ENCODE data around the gene RRP12.
A peak's percentile ranks its signal among the peaks of the same experiment; 100 is the strongest.
"Not testable (repeated sequence)": the region's sequence is repeated elsewhere in the genome, so short reads cannot be mapped to it uniquely, and the experiment has no call there.

RRP12 gene

GRCh38 chr10:97362310-97363033, 38.7 kb downstream of the RRP12 start:
- DNase-seq: no peak

- no peak for DNase-seq
These were observed 39.6 kb downstream of the RRP12 start for GRCh38 chr10:97361537-97361901.

DNA sequence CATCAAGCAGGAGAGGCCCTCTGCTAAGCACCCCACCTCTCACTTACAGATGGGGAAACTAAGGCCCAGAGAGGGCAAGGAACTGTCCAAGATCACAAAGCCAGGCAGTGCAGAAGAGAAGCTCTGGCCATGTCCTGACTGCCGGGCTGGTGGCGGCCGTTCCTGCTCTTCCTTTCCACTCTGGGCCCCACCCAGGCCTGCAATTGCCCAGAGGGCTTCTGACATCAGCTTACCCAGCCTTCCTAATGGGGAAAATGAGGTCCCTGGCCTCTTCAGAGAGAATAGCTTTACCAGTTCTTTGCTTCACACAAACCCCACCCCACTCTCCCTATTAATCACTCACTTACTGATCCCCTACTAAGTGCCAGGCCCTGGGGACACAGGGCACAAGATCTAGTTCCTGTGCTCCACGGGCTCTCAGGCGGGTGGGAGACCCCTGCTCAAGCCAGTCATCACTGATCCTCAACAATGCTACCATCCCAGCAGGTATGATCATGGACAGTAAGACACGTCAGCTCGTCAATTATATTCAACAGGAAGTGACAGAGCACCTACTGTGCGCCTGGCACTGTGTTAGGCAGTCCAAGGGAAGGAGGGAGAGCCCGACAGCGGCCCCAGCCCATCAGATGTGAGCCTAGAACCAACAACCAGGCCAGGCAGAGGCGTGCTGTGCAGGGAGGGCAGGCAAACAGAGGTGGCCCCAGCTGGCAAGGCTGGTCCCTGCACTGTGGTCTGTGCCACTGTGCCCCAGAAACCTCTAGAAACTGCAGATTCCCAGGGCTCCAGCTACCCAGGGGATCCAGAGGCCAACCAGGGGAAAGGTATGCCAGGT, 40.2 kb downstream of the RRP12 start:
- no peak for DNase-seq

DNA sequence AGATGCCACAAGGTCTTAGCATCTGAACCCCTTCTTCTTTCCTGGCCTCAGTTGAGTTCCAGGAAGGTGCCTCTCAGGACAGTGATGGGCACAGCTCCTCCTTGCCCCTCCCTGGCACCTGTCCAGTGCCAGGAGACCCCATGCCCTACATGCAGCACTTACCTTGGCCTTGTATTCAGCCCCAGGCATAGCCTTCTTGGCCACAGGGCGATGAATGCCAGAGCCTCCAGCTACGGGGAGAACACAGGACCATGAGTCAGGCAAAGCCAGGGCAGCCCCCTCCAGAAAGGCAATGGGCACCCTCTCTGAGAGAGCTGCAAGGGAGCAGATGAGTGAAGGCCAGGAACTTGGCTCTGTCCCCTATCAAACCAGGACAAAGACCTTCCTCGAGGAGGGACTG, 42.4 kb downstream of the RRP12 start:
- DNase-seq: no peak

DNA sequence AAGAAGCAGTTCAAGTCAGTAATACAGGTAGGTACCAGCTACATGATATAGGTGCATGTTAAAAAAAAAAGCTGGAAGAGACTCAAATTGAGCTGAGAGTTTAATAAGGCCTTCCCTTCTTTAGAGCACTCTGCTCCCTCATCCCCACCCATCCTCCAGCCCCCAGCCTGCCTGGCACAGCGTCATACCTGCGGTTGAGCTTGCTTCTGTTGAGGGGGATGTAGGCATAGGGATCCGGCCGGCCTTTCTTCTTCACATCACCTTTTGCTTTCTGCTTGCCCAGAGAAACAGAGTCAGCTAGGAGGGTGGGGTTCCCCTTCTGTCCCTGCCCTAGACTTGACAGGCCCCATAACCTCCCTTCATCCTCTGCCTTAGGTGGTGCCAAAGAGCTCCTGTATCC, 42.8 kb downstream of the RRP12 start:
- DNase-seq: no peak

- no peak for DNase-seq
These were observed 44.2 kb downstream of the RRP12 start for GRCh38 chr10:97356918-97357317.

DNA sequence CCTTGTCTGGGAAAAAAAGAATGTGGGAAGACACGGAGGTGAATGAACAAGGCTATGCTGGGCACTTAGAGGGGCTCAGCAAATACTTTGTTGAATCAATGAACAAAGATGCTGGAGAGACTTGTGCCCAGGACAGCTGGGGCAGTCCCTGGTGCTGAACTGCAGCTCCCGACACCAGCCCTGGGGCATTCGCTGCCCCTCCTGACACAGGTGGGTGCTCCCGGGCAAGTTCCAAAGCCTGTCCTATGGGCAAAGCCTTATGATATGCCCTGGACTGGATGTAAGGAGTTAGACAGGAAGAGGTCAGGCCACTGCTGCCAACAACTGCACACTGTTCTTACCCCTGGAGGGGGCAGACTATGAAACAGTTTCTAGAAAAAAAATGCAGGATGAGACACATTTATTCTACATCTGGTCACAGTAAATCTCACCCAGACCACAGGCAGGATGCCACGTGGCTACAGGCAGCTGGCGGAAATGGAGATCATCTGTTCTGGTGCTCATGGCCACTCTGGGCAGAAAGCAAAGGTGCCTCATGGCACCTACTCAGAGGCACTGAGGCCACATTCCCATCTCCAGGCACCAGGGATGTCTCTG, 44.7 kb downstream of the RRP12 start:
- DNase-seq: peak; percentile 25

GRCh38 chr10:97355571-97355975, 45.6 kb downstream of the RRP12 start:
- DNase-seq: peak; percentile 12

DNA sequence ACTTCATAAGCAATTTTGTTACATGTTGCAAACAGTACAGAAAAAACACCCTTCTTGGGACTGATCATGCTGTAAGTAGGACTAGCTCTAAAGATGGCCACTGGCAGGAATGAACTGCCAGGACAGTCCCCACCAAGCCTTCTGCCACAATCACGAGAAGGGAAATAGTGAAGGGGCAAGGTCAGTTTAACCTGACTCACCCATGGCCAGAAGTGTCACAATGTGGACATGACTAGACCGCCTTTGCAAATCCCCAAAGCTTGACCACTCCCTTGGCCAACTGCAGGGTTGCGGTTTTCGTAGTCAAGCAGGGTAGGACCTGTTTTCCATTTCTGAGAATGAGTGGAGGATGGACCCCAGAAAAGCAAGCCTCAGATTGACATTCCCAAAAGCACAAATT, 47.2 kb downstream of the RRP12 start:
- DNase-seq: no peak

DNA sequence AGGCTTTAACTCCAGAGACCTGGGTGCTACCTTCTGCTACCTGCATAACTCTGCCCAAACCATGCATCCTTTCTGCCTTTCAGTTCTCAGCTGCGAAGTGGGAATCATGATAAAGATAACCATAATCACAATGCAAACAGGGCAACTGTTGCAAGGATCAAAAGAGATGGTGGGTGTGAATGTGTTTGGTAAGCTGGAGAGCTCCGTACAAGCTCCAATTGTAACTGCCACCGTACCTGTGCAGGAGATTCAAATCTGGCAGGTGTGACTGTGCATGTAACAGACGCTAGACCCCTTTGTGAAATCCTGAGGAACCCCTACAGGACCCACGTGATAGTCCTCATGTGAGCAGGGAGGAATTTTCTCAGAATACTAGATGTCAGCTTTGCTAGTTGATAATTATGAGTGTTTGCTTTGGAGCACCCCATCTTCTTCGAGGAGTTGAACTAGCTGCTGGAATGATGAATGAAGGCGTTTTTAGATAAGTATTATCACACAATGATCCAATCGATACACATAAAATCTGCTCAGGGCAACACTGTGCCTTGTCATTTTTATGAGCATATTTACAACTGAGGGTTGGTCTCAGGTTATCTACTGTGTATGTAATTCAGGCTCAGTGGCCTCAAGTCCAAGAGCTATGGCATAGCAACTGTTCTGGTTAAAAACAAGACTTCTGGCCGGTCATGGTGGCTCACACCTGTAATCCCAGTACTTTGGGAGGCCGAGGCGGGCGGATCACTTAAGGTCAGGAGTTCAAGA, 51.2 kb downstream of the RRP12 start:
- DNase-seq: no peak

- DNase-seq: no peak
These were observed 53.8 kb downstream of the RRP12 start for GRCh38 chr10:97347317-97347716.

DNA sequence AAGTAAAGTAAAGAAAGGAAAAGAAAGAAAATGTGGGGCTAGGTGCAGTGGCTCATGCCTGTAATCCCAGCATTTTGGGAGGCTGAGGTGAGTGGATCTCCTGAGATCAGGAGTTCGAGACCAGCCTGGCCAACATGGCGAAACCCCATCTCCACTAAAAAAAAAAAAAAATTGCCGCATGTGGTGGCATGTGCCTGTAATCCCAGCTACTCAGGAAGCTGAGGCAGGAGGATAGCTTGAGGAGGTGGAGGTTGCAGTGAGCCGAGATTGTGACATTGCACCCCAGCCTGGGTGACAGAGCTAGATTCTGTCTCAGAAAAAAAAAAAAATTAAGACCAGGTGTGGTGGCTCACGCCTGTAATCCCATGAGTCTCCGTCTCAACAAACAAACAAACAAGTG, 57.5 kb downstream of the RRP12 start:
- not testable (repeated sequence) for DNase-seq

DNA sequence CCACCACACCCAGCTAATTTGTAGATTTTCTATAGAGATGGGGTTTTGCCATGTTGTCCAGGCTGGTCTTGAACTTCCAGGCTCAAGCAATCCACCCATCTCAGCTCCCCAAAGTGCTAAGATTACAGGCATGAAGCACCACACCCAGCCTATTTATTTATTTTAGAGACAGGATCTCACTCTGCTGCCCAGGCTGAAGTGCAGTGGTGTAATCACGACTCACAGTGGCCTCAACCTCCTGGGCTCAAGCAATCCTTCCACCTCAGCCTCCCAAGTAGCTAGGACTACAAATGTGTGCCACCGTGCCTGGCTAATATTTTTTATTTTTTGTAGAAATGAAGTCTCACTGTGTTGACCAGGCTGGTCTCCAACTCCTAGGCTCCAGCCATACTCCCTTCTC, 59.7 kb downstream of the RRP12 start:
- no peak for DNase-seq

- DNase-seq: no peak
These were observed 63.1 kb downstream of the RRP12 start for GRCh38 chr10:97338041-97338440.

DNA sequence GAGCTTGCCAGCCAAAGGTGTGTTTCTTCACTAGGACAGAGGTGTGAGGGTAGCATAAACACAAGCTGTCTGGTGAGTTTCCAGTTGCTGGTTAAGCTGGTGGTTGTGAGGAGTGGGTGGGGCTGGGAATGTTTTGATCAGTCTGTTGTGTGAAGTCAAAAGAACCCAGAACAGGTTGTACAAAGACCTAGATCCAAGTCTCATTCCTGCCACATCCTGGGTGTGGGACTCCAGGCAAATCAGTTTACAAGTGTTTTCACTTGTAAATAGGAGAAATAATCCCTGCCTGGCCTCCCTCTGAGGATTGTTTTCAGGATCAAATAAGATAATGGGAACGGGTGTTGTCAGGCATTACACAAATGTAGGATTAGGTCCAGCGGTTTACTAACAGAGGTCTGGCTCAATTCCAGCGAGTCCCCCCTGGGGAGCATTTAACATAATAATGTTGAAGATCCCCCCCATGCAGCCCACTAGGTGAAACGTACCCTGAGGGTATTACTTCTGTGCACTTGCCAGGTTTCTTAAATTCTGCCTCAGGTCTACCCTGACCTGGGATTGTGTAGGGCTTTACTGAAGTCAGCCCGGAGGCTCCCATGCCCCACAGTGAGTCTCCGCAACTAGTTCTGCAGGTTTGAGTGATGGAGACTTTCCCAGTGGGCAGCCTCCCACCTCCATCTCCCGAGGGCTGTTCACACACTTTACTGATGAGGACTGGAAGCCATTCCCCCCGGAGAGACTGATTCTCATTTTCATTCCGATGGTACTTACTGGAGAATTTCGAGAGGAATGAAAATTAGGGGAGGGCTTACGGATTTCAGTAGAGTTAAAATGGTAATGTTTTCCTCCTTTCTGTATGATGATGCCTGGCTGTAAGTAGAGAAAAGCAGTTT, 64.0 kb downstream of the RRP12 start:
- no peak for DNase-seq

- peak; percentile 16 for DNase-seq
These were observed 64.7 kb downstream of the RRP12 start for GRCh38 chr10:97336446-97336845.

GRCh38 chr10:97336006-97336405, 65.1 kb downstream of the RRP12 start:
- no peak for DNase-seq

DNA sequence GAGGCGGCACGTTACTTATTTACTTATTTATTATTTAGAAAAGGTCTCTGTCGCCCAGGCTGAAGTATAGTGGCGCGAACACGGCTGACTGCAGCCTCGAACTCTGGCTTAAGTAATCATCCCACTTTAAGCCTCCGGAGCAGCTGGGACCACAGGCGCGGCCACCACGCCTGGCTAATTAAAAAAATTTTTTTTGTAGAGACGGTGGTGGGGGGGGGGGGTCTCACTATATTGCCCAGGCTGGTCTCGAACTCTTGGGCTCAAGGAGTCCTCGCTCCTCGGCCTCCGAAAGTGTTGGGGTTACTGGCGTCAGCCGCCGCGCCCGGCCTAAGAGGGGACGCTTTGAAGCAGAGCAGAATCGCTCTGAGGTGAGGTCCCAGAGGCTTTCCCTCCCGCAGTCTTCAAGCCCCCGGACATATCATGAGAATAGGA, 65.9 kb downstream of the RRP12 start:
- no peak for DNase-seq

DNA sequence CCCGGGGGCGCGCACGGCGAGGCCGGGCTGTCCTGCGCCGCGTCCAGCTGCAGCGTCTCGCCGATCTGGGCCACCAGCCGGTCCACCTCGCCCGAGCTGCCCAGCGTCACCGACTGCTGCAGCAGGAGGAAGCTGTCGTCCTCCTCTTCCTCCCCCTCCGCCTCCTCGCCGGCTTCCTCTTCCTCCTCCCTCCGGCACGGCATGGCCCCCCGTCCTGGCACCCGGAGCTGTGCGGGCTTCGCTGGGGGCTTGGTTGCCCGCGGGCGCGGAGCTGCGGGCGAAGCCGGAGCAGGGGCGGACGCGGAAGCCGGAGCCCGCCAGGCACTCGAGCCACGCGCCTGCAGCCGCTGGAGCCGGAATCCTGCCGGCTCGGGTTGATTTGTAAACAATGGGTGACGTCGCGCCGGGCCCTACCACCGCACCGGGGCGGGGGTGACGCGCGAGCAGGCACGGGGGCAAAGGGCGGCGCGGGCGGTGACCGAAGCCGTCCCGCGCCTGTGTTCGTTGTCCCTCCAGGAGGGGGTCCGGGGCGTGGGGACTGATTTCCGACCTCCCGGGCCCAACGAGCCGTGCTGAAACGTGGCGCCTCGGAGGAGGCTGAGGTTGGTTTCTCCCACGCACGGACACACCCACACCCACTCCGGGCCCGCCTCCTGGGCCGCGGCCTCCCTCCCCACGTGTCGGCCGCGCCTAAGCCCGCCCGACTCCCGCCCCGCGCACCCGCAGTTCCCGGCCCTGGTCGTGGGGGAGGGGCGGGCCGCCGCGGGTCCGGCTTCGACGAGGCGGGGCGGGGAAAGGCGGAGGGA, 66.6 kb downstream of the RRP12 start, which contains the start of gene FRAT2:
FRAT2 (minus strand) TSS at position 360 of the 806 bp plus-strand sequence; CDS start at position 203, 157 bp downstream.
- DNase-seq: peak; percentile 91

- peak; percentile 12 for DNase-seq
These were observed 67.4 kb downstream of the RRP12 start for GRCh38 chr10:97333601-97334369.

DNA sequence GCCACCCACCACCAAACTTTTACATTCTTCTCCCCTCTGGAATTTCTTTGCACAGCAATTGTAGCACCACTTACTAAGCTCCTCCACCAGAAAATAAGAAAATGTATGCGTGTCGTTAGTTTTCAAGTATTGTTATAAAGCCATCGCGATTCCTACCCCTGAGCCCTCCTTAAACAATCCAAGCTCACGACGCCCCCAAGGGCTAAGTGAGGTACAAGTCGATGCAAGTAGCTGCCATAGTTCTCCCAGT, 67.9 kb downstream of the RRP12 start:
- DNase-seq: peak; percentile 44
